ENCODE data around the gene BFSP1. TPM values are rescaled to one million over a fixed set of nuclear protein-coding genes. Genes with fewer than 3 reads are reported as not detected.

Gene BFSP1
- total and polyA plus RNA-seq, 2 of the 8 experiments (the other 6 are each of a cell fraction or from before 2014, with no cell fraction given) = 1.5 to 2.5 TPM

- TF ChIP-seq HDAC6 (IDR thresholded peaks at IDR 0.05; ENCODE audit: low read depth, low read length) (no peak), SIN3A (conservative IDR thresholded peaks at IDR 0.05 in 1 of 2, IDR thresholded peaks at IDR 0.05 in 1 of 2; ENCODE audit: low read depth in 1 of 2, low read length in 2 of 2) (peak in 1 of 2 experiments; percentile 84; a peak in 2 of 4 replicates), RNF2 (IDR thresholded peaks at IDR 0.05; ENCODE audit: borderline replicate concordance, low read depth, low read length, missing control alignments, poor library complexity, severe bottlenecking) (no peak)
Measured at GRCh38 chr20:17504898-17505635, 26.1 kb downstream of the BFSP1 start (continued).
